ENCODE data around the gene MYMK. TPM values are rescaled to one million over a fixed set of nuclear protein-coding genes. Genes with fewer than 3 reads are reported as not detected.

The MYMK gene
- total RNA-seq, 1 experiment from 2014 or later: not detected

DNA sequence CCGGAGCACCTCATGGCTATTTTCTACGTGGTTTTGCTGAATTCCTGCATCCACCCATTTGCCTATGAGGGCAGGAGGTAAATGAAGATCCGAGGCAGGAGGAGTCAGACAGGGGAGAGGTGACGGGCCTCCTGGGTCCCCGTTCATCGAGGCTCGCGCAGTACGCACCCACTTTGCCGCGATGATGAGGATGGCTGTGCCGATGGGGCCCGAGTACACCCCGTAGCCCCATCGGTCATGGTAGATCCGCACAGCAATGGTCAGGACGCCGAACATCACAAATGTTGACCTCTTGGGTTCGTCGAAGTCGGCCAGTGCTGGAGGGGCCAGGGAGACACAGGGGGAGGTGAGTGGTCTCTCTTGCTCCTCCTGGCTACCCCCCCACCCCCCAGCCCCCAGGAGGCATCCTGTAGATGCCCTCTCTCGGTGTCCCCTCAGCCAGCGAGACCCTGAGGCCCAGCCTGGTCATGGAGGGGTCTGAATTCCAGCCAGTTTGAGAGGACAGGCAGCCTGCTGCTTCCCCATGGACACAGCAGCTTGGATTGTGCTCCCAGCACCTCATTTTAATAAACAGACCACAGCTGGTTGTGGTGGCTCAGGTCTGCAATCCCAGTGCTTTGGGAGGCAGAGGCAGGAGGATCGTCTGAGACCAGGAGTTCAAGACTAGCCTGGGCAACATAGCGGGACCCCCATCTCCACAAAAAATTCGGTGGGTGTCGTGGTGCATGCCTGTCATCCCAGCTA, 5.9 kb downstream of the MYMK start:
- DNase-seq (ENCODE audit: low read depth): no peak

DNA sequence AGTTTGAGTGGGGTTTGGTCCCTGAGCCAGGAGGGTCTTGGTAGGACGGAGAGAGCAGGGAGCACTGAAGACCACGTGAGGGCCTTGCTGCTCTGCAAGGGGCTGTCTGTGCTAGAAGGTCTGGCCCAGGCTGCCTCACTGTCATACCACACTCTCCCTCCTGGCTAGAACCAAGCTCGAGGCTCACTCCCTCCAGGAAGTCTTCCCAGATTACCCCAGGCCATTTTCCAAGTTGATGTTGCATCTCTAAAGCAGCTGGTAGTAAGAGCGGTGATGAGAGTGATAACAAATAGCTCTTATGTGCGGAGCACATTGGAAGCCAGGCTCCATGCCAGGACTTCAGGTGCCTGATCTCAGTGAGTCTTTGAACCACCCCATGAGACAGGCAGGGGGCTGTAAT, 6.6 kb downstream of the MYMK start:
- DNase-seq (ENCODE audit: low read depth): no peak

DNA sequence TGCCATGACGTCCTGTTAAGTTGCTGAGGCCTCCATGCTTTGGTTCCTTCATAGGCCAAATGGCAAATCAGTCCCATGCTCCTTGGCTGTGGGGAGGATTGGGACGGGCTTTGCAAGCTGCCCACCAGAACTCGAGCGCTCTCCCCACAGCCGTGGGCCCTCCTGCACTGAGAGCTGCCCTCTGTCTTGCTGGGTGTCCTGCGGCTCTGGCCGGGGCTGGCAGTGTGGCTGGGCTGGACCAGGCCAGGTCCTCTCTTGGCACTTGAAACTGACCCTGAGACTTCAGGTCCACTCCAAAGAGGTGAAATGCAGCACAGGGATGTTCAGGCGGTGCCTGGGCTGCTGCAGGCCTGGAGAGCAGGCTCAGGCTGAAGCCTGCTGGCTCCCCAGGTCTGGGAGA, 7.0 kb downstream of the MYMK start:
- no peak for DNase-seq (ENCODE audit: low read depth)

DNA sequence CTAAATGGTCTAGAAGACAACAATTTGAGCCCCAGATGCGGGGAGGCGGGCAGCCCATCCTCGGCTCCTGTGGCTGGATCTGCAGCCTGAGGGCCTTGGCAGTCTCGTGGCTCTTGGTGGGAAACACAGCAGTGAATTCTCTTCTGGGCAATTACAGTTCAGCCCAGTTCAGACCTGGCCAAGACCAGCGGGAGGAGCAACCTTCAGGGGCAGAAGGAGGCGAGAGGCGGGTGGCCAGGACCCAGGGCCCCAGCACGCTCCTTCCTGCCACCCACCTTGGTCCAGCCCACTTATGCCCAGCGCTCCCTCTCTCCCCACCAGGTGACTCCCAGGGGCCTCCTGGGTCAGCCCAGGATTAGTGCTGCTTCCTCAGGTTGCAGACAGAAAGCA, 7.8 kb downstream of the MYMK start:
- DNase-seq (ENCODE audit: low read depth): no peak

DNA sequence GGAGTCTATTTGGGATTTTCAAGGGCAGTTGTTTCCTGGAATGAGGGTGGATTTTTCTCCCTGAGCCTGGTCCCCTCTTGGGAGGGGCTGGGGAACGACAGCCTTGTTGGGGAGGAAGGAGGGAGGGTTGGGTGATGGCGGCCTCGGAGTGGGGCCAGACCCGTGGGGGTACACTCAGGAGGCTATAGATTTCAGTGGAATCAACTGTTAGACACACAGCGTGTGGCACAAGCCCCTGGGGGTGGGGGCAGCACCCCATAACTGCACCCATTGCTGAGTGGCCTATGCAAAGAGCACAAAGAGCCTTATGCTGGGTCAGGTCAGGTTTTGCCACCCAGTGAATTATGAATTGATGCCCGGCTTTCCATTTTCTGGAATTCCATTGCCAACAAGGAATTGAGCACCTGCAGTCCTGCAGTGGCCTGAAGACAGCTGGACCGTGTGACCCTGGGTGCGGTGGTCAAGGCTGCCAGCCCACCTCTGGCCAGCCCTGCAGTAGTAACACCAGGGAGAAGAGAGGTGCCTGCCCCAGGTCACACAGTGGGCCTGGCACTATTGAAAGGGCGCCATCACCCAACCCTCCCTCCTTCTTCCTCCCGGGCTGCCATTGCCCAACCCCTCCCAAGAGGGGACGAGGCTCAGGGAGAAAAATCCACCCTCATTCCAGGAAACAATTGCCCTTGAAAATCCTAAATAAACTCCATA, 8.4 kb downstream of the MYMK start:
- no peak for DNase-seq (ENCODE audit: low read depth)

DNA sequence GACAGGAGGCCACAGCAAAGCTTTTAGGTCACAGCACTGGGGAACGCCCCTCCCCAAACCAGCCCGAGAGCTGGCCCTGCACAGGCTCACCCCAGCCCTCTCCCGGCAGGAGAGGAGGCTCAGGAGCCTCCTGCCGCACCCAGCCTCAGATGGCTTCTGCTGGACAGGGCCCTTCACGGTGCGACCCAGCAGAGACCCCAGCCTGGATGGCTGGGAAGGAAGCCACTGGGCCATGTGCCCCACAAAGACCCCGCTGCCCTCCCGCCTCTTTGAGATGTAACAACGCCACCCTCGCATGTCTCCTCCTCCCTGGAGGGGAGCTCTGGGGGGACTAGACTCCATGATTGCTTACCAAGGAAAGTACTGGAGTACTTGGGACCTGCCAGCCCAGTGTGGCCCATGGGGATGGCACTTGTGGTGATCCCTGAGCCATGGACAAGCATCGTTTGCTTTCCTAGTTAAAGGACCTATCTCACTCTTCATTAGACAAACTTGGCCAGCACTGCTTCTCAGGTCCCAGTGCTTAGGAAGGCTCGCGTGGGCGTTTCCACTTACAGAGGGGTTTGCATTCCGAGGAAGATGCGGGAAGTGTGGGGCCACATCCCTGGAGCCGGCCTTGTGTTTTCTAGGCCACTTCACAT, 9.0 kb downstream of the MYMK start:
- DNase-seq (ENCODE audit: low read depth): no peak

DNA sequence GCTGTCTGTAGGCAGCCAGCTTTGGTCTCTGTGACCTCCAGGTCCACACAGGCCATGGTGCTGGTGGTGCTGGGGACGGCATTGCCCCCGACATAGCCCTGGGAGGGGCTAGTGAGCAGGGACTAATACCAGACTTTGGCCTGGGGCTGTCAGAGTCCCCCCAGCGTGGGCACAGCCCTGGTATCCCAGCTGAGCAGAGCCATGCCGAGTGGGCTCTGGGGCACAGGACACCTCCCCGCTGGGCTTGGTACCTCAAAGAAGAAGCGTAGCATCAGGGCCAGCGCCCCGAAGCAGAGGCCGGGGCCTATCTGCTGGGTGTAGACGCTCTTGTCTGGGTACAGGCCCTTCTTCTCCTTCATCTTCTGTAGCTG, 9.5 kb downstream of the MYMK start:
- no peak for DNase-seq (ENCODE audit: low read depth)

DNA sequence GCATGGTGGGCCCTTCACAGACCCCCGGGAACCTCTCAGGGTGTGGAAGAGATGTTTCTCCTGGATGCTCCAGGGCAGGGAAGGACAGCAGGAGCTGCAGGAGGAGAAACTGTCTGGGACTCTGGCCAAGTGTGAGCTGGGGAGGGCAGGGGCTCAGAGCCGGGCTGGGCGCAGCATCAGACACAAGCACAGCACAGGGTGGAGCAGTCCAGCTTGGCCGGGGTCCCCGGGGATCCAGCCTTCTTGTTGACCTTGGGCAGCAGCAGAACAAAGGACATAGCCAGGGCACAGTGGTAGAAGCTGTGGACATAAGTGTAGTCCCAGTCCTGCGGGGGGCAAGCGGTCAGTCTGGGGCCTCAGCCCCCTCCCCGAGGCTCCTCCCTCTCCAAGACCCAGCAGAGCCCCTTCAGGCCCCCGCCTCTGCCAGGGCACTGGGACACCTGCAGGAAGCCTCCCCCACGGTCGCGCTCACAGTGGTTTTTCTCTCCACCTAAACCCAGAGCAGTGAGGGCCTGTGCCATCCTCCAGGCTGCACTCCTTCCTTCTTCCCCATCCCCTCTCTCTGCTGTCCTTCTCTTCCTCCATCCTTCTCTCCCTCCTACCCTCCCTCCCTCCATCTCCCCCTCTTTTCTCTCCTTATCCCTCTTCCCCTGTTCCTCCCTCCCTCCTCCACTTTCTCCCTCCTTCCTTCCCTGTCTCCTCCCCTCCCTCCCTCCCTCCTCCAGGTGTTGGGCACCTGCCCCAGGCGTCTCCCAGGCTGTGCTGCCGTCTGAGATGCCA, 10.1 kb downstream of the MYMK start:
- DNase-seq (ENCODE audit: low read depth): no peak

DNA sequence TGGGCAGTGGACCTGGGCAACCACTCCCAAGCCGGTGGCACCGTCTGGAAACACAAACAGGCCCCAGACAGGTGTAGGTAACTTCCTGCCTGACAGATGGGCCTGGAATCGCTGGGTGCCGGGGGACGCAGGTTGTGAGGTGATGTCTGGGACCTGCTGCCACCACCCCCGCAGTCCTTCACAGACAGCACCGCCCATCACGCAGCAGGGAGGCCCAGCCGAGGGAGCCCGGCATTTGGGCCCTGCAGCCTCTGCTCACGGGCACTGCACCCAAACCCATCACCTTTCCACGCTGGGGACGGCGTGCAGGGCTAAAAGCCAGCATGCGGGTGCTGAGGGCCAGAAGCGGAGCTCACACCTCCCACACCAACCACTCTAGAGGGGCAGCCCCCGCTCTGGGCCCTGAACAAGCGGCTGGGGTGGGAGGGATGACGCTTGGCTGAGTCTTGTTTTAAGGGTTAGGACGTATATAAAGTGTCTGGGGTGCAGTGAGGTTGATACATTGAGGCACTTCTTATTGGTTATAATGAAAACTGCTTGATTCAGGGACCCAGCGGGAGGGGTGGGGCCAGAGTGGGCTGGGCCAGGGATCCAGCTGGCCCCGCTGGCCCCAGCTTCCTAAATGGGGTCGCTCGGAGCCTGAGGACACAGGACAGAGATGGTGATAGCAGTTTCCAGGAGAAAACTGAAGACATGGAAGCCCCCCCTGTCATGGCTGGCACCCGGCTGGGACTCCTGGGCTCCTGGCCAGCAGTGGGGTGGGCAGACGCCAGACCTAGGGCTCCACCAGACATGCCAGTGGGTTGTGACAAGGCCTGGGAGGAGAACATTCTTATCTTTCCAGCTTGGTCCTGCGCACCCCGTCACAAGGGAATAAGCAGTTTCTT, 11.3 kb downstream of the MYMK start:
- DNase-seq (ENCODE audit: low read depth): no peak

DNA sequence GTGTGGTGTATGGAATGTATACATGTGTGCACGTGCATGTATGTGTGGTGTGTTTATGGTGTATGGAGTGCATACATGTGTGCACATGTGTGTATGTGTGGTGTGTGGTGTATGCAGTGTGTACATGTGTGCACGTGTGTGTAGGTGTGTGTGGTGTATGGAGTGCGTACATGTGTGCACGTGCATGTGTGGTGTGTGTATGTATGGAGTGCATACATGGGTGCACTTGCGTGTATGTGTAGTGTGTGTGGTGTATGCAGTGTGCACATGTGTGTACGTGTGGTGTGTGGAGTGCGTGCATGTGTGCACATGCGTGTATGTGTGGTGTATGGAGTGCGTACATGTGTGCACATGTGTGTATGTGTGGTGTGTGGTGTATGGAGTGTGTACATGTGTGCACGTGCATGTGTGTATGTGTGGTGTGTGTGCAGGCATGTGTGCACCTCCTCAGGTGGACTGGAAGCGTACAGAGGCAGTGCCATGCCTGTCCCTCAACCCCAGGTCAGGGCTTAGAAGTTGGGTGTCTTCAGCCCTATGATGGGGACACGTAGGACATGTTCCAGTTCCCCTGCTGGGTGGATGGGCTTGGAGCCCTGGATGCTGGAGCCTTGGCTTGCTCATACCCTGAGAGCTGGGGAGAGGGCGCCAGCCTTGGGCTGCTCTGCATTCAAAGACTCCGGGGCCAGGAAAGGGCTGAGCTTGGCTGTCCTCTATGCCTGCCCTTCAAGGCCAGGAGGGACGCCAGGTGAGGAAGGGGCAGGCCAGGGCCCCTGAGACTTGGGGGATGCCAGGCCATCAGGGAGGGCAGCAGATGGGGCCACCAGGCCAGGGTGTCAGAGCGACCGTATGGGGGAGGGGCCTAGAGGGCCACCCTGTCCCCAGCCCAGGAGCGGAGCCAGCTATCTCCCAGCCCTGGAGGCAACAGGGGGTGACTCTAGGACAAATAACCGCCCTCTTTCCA, 12.2 kb downstream of the MYMK start:
- DNase-seq (ENCODE audit: low read depth): no peak

DNA sequence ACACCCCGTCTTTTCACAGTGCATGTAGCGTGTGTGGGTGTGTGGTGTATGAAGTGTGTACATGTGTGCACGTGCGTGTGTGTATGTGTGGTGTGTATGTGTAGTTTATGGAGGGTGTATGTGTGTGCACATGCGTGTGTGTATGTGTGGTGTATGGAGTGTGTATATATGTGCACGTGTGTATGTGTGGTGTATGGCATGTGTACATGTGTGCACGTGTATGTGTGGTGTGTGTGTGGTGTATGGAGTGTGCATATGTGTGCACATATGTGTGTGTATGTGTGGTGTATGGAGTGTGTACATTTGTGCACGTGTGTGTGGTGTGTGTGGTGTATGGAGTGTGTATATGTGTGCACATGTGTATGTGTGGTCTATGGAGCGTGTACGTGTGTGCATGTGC, 13.2 kb downstream of the MYMK start:
- DNase-seq (ENCODE audit: low read depth): no peak

DNA sequence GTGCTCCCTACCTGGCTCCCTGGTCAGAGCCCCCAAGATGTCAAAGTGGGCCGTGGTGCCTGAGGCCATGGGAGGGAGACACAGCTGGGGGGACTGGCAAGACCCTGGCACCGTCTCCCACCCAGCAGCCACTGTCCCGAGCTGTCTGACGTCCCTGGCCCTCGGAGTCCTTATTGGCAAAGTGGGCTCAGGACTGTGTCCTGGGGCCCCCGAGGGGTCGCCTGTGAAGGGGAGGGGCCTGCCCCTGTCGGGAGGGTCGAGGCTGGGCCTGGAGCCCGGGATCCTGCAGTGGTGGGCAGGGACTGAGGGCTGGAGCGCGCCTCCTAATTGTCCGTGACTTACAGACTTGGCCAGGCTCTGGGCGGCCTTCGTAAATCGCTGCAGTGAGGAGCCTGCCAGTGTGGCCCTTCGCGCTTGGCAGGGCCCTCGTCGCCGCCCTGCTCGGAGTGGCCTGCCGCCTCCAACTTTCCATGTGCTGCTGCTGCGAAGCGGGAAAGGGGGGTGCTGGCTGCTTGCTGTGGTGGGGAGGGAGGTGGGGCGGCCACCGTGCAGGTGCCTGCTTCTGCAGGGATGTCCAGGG, 13.7 kb downstream of the MYMK start:
- DNase-seq (ENCODE audit: low read depth): no peak

DNA sequence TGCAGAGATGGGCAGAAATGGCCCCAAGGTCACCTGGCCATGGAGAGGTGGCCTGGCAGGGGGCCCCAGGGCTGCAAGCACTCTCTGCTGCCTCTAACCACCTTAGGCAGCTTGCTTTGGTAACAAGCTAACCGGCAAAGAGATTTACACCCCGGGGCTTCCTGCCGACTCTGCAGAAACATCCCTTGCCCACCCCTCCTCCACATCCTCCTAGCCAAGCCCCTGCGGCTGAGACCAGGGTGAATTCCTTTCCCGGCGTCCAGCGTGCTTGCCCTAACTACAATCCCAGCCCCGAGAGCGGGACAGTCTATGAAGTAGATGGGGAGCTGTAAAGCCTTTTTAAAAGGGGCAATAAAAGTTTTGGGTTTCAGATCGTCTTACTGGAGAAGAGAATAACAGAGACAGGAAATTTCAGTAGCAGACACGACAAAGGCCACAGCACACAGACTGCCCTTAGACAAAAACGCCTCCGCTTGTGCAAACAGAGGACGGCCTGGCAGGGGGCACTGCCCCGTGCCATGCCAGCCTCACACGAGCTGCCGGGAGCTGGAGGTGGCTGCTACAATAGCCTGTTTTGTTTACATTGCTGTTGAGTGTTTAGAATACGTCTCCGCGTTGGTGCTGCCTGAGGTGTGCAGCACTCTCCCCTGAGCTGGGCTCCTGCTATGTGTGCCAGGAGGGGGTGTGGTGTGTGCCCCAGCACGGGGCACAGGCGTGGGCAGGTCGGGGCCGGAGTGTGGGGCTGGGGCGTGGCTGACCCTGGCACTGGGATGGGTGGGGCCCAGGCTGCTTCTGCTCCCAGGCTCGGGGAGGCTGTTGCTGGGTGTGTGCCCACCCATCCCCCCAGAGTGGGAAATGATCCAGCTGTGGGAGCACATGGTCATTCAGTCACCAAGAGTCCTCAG, 15.3 kb downstream of the MYMK start:
- peak; percentile 83 for DNase-seq (ENCODE audit: low read depth)

DNA sequence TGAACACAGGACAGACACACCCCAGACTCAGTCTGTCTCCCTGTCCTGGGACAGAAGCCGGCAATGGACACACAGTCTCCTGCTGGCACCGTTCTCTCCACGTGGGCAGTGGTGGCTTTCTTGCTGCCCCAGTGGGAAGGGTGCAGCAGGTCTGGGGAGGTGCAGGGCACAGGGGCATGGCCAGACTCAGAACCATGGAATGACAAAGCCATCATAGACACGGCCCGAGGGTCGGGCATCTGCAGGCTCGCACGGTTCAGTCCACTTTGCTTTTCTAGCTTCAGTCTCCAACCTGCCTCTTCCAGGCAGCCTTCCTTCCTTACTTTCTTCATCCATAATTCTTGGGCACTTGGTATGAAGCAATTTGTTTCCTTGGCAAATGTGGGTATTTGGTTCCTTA, 16.7 kb downstream of the MYMK start:
- DNase-seq (ENCODE audit: low read depth): no peak

DNA sequence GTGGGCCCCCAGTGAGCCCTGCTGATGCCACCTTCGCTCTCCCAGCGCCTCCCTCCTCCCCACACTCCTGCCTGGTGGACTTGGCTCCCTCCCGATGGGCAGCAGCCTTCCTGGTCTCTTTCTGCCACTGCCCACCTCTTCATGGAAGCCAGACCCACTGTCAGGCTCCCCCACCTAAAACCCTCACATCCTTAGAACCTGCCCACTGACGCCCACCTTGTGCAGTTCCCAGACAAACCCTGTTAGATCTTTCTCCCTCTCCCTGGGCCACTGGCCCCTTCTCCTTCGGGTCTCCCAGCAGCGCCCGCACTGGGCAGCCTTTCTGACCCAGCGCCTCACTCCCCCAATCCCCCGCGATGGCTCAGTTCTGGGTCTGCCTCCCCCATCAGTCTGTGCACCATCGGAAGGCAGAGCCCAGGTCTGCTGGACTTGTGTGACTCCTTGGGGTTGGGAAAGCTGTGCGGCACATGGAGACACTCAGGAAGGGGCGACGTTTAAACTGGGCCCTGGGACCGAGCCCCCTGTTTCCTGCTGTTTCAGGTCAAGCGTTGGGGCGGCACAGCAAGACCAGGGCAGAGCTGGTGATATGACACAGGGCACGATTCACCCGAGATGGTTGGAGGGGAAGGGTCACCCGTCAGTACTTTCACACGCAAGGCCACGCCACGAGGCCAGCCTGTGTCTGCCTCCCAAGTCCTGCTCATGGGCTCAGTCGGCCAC, 17.4 kb downstream of the MYMK start:
- no peak for DNase-seq (ENCODE audit: low read depth)

DNA sequence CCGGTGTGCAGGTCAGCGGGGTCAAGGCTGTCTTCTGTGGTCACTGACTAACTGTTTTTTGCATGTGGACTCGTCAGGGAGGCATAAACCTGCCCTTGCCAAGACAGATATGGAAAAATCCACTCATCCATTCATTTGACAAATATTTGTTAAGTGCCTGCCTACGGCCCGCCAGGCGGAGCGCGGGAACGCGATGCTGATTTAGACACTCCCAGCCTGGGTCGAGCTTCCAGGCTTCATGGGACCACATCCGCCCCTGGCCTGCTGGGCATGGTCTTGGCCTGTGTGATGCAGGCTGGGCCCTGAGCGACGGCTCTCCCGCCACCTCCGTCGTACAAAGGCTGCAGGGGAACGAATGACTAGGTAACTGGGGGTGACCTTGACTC, 18.1 kb downstream of the MYMK start:
- DNase-seq (ENCODE audit: low read depth): peak; percentile 99

DNA sequence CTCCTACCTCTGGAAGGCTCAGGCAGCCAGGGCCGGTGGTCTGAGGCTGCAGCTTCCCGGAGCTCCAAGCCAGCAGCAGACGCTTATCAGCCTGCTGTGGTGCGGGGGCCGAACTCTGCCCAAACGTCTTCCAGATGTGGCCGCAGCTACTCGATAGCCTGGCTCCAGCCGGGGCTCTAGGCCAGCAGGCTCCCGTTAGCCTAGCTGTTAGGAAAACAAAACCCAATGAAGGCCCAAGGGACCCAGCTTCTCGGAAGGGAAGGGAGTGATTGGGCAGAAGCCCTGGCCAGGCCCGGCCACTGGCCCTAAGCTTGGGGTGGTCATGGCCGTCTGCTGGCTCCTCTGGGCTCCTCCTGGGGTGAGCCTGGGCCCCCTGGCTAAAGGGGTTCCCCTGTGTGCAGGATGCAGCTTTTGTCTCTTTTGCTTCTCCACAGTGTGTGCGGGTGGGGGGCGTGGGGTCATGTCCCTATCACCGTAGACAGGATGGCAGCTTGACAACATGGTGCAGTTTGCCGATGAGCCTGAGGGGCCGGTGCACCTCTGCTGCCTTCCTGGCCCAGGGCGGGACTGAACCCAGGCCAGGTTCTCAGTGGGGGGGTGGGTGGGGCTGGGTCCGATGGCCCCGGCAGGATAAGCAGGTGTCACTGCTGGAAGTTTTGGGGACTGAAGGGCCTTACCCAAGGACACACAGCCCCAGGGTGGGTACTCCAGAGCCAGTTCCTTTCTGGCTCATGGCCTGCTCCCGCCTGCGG, 18.7 kb downstream of the MYMK start:
- DNase-seq (ENCODE audit: low read depth): peak; percentile 96
